Endometrial microvascular endothelial cells (primary cell): ENCODE measurements around the gene PRSS48. TPM values are rescaled to one million over a fixed set of nuclear protein-coding genes. Genes with fewer than 3 reads are reported as not detected.

Experiments used
- in situ Hi-C: cut with HindIII; loops from 2 replicates; pipeline ENCODE4 v1.10.0; 2017; ENCODE audit warnings: low sequenced_read_pairs, low pct_unique_long_range_greater_than_20kb; ENCODE audit errors: inconsistent ontology term
- total RNA-seq: library from RNA; depleted of rRNA; stranded (reverse); fragments of >200 nt; gene quantifications from one replicate; pipeline ENCODE4 v1.2.3, GENCODE V29; 2015; ENCODE audit errors: inconsistent ontology term

The PRSS48 gene
- total RNA-seq, 1 donor from 2014 or later, result not detected

- in situ Hi-C loops, result no loop called here
These were observed 62.5 kb downstream of the PRSS48 start for GRCh38 chr4:151339467-151339866.

GRCh38 chr4:151340751-151341385 is 63.9 kb downstream of the PRSS48 start:
- in situ Hi-C loops, result no loop called here

Other genes with a start within 250 kb of the PRSS48 start
- gene RPS3A, start 177.5 kb upstream of the PRSS48 start, total RNA-seq, result 2,129 TPM
- 49.5 TPM for gene SH3D19, start 48.4 kb downstream of the PRSS48 start, total RNA-seq
- 0.46 TPM for gene FHIP1A, start 132.0 kb downstream of the PRSS48 start, total RNA-seq